Cardiac muscle cell (in vitro differentiated cells and primary cell): ENCODE measurements around the gene ITGBL1. TPM values are rescaled to one million over a fixed set of nuclear protein-coding genes. Genes with fewer than 3 reads are reported as not detected.

ENCODE experiments used
- DNase-seq, 2 donors: peaks; one replicate each; pipeline versions ENCODE4 v3.0.0 to v3.0.0-alpha.2; 2010 to 2017; ENCODE audit warnings: low read depth in 1 of 2, low spot score in 1 of 2
- H3K27ac ChIP-seq: fragments of 200-600 bp; sonication (generic); 2 replicates; pipeline ENCODE4 v1.5.1; 2016
- H3K27me3 ChIP-seq: fragments of 200-600 bp; sonication (generic); 2 replicates; pipeline ENCODE4 v1.6.0; 2016; ENCODE audit warnings: control low read depth
- H3K36me3 ChIP-seq: fragments of 200-600 bp; sonication (generic); 2 replicates; pipeline ENCODE4 v1.5.1; 2016; ENCODE audit warnings: control low read depth
- H3K4me1 ChIP-seq: fragments of 200-600 bp; sonication (generic); 2 replicates; pipeline ENCODE4 v1.8.1; 2017; ENCODE audit warnings: low read depth, mild to moderate bottlenecking, mixed run types
- H3K4me3 ChIP-seq: fragments of 200-600 bp; sonication (generic); 2 replicates; pipeline ENCODE4 v1.5.1; 2016; ENCODE audit warnings: mild to moderate bottlenecking
- H3K9me3 ChIP-seq: fragments of 200-600 bp; sonication (generic); 2 replicates; pipeline ENCODE4 v1.5.1; 2017; ENCODE audit warnings: low read depth, mild to moderate bottlenecking, control low read depth
- polyA plus RNA-seq: library from polyadenylated mRNA; unstranded; fragments of >200 nt; fragmentation: Nextera tagmentation; extraction: Ambion mirVana; gene quantifications from 2 replicates; pipeline ENCODE4 v1.2.1, GENCODE V29; 2016
- total RNA-seq: library from RNA; depleted of rRNA; stranded (reverse); fragments of >200 nt; gene quantifications from 2 replicates; pipeline ENCODE4 v1.2.3, GENCODE V29; 2016
- TF ChIP-seq, protein P1 (sequence below): IDR thresholded peaks from 2 replicates; pipeline ENCODE4 v1.5.1; 2012; ENCODE audit warnings: low read depth, mild to moderate bottlenecking, low read length

Gene ITGBL1
- total and polyA plus RNA-seq, 2 experiments from 2014 or later = not detected

GRCh38 chr13:101552786-101553185, 100.3 kb downstream of the ITGBL1 start:
- H3K9me3 ChIP-seq = no peaks in the 10 kb centered on the region
- H3K4me3 ChIP-seq = no peak overlapping the region
- H3K4me1 ChIP-seq = no peaks in the 10 kb centered on the region
- no peak overlapping the region for H3K27ac ChIP-seq
- H3K36me3 ChIP-seq = no peaks in the 10 kb centered on the region
- TF ChIP-seq, protein P1, sequence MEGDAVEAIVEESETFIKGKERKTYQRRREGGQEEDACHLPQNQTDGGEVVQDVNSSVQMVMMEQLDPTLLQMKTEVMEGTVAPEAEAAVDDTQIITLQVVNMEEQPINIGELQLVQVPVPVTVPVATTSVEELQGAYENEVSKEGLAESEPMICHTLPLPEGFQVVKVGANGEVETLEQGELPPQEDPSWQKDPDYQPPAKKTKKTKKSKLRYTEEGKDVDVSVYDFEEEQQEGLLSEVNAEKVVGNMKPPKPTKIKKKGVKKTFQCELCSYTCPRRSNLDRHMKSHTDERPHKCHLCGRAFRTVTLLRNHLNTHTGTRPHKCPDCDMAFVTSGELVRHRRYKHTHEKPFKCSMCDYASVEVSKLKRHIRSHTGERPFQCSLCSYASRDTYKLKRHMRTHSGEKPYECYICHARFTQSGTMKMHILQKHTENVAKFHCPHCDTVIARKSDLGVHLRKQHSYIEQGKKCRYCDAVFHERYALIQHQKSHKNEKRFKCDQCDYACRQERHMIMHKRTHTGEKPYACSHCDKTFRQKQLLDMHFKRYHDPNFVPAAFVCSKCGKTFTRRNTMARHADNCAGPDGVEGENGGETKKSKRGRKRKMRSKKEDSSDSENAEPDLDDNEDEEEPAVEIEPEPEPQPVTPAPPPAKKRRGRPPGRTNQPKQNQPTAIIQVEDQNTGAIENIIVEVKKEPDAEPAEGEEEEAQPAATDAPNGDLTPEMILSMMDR = no peak
- no peaks in the 10 kb centered on the region for H3K27me3 ChIP-seq
- DNase-seq = peak in 1 of 2 donors; percentile 27

GRCh38 chr13:101554420-101555125, 102.1 kb downstream of the ITGBL1 start:
- TF ChIP-seq, protein P1 = no peak
- no peak overlapping the region for H3K4me3 ChIP-seq
- no peaks in the 10 kb centered on the region for H3K36me3 ChIP-seq
- no peaks in the 10 kb centered on the region for H3K27me3 ChIP-seq
- no peaks in the 10 kb centered on the region for H3K4me1 ChIP-seq
- no peak overlapping the region for H3K27ac ChIP-seq
- DNase-seq = no peak
- no peaks in the 10 kb centered on the region for H3K9me3 ChIP-seq

DNA sequence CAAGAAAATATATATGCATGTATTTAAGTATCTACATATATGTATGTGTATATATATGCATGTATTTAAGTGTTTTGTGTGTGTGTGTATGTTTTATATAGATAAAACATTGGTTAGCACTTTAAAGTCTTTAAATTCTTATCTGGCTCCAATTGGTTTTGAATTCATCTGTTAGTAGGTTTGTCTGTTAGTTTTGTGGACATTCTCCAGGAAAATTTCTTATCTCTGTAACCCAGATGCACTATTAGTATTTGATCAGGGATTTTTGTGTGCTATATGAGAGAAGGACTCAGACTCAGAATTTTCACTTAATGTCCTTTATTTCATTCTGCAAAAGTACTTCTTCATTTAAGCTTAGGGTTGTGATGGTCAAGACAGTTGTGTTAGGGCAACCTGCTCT, 103.1 kb downstream of the ITGBL1 start:
- H3K4me1 ChIP-seq = no peaks in the 10 kb centered on the region
- no peak overlapping the region for H3K4me3 ChIP-seq
- H3K9me3 ChIP-seq = no peaks in the 10 kb centered on the region
- no peaks in the 10 kb centered on the region for H3K27me3 ChIP-seq
- no peak overlapping the region for H3K27ac ChIP-seq
- DNase-seq = no peak
- TF ChIP-seq, protein P1 = no peak
- H3K36me3 ChIP-seq = no peaks in the 10 kb centered on the region

DNA sequence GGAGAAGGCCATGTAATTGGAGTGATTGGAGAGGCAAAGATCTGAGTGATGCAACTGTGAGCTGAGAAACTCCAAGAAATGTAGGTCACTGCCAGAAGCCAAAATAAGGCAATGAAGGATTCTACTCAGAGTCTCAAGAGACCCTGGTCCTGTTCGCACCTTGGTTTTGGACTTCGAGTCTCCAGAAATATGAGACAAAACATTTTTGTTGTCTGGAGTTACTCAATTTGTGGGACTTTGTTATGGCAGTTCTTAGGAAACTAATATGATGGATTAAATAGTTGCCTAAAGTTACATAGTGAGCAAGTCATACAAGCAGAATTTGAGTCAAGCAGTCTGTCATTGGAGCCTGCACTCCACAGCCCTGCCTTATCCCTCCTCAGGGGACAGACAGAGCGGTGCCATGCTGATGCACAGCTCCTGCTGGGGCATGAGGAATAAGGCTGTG, 104.2 kb downstream of the ITGBL1 start:
- no peak overlapping the region for H3K4me3 ChIP-seq
- DNase-seq = no peak
- TF ChIP-seq, protein P1 = no peak

DNA sequence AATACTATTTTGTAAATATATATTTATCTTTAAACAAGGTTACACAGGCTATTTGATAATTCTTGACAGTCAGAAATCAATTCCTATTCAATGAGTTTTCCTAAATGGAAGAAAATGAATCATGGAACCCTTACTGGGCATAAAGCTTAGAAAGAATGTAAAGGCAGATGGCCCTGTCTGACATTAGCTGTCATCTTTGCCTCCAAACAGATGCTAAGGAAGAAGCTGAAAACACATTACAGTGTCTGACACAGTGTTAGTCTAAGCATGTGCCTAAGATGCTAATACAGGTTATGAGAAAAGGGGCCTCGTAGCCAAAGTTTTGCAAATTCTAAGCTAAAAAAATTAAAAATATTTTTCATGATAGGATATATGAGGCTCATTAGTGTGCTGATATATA, 112.8 kb downstream of the ITGBL1 start:
- Histone ChIP-seq H3K27ac (no peak overlapping the region), H3K9me3 (no peaks in the 10 kb centered on the region)

More for the DNA sequence above, 104.2 kb downstream of the ITGBL1 start:
- no peak overlapping the region for H3K27ac ChIP-seq
- no peaks in the 10 kb centered on the region for H3K9me3 ChIP-seq
- no peaks in the 10 kb centered on the region for H3K36me3 ChIP-seq
- no peaks in the 10 kb centered on the region for H3K4me1 ChIP-seq
- no peaks in the 10 kb centered on the region for H3K27me3 ChIP-seq

More for the DNA sequence above, 112.8 kb downstream of the ITGBL1 start:
- Histone ChIP-seq H3K4me1 (no peaks in the 10 kb centered on the region), H3K27me3 (no peaks in the 10 kb centered on the region), H3K4me3 (no peak overlapping the region), H3K36me3 (no peaks in the 10 kb centered on the region)
- DNase-seq = no peak
- TF ChIP-seq, protein P1 = no peak
